ENCODE results near the gene TRIM7.
"Not testable (repeated sequence)": the region's sequence is repeated elsewhere in the genome, so short reads cannot be mapped to it uniquely, and the experiment has no call there.

The TRIM7 gene

DNA sequence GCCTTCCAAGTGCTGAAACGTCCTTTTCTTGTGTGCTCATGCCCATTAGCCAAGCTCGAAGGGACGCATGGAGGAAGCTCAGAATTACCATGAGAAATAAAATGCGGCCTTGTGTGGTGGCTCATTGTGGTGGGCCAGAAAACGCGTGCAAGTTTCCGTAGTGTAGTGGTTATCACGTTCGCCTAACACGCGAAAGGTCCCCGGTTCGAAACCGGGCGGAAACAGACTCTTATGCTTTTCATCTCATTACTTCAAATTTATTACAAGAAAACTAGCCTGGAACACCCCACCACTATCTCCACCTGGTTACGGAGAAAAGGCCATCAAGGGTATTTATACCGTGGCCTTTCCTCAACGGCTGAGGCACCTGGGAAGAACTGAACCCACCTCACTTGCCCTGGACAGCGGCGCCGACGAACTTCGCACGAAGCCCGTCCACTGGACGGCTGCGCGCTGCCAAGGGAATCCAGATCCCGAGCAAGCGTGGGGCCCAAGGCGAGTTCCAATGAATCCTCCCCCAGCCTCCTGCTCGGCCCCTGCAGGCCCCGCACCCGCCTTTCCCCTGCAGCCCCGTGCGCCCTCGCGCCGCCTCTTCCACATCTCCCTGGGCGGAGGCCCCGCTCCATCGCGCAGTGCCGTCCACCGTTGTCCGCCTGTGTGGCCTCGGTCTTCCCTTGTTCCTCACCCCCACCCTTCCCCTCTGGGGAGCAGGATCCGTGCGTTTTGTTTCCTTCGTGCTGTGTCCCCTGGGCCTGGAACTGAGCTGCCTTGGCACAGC lies 35.3 kb downstream of the TRIM7 start:
- H3K36me3 ChIP-seq (ENCODE audit: control insufficient read depth, insufficient read depth, low read length); H3K27me3 ChIP-seq (ENCODE audit: control insufficient read depth, insufficient read depth, low read length); H3K9me3 ChIP-seq (ENCODE audit: control insufficient read depth, insufficient read depth, low read length); H3K27ac ChIP-seq (ENCODE audit: low read length); H3K4me1 ChIP-seq (ENCODE audit: control insufficient read depth, insufficient read depth, low read length); DNase-seq (ENCODE audit: low read depth, low spot score): not testable (repeated sequence)
- peak overlapping the region; percentile 47; the same call in 1 of the 2 replicates for H3K4me3 ChIP-seq (ENCODE audit: low read length)
- WGBS (ENCODE audit: insufficient coverage, insufficient read length), result no CpG with 5 or more reads among the region's 50 CpGs

DNA sequence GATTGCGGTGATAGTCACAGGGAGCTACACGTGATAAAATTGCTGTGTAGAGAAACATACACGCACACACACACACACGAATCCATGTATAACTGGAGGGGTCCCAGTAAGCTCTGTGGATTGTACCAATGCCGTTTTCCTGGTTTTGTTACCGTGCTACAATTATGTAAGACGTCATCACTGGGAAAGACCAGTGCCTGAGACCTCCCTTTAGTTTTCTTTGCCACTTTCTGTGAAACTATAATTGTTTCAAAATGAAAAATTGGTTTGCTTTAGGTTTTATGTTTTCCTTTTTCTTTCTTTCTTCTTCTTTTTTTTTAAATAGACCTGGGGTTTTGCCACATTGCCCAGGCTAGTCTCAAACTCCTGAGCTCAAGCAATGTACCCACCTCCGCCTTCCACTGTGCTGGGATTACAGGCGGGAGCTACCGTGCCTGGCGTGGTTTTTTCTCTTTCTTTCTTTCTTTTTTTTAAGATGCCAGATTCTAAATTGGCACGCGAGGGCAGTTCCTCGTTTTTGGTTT lies 36.3 kb downstream of the TRIM7 start:
- no peak for DNase-seq (ENCODE audit: low read depth, low spot score)
- H3K36me3 ChIP-seq (ENCODE audit: control insufficient read depth, insufficient read depth, low read length), result no peaks in the 10 kb centered on the region
- no peaks in the 10 kb centered on the region for H3K4me1 ChIP-seq (ENCODE audit: control insufficient read depth, insufficient read depth, low read length)
- WGBS (ENCODE audit: insufficient coverage, insufficient read length), result no CpG with 5 or more reads among the region's 14 CpGs
- H3K4me3 ChIP-seq (ENCODE audit: low read length), result peak overlapping the region; percentile 41; the same call in 1 of the 2 replicates
- H3K27ac ChIP-seq (ENCODE audit: low read length), result no peak overlapping the region
- no peaks in the 10 kb centered on the region for H3K9me3 ChIP-seq (ENCODE audit: control insufficient read depth, insufficient read depth, low read length)
- H3K27me3 ChIP-seq (ENCODE audit: control insufficient read depth, insufficient read depth, low read length), result peaks cover 7% of the 10 kb centered on the region

DNA sequence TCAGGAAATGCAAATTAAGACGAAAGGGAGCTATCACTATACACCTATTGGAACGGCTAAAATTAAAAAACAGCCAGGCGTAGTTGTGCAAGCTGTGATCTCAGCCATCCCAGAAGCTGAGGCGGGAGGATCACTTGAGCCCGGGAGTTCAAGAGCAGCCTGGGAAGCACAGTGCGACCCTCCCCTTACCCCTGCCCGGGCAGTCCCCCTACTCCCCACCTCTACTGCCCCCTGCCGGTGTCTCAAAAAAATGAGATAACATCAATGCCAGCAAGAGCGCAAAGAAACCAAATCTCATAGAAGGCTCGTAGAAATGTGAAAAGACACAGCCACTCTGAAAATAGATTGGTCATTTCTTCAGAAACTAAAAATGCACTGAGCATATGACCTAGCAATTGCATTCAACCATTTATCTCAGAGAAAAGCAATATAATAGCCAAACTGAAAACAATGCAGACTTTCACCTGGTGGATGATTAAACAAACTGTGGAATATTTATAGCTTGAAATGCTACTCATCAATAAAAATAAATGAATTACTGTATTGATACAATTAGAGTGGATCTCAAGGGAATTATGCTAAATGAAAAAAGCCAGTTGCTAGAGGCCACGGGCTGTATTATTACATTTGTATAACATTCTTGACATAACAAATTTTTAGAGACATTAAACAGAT lies 37.0 kb downstream of the TRIM7 start:
- no CpG with 5 or more reads among the region's 11 CpGs for WGBS (ENCODE audit: insufficient coverage, insufficient read length)
- H3K36me3 ChIP-seq (ENCODE audit: control insufficient read depth, insufficient read depth, low read length), result no peaks in the 10 kb centered on the region
- no peak for DNase-seq (ENCODE audit: low read depth, low spot score)
- 0 out of 2 replicates have a peak, but pooled peaks cover 1% of the 10 kb centered on the region for H3K4me1 ChIP-seq (ENCODE audit: control insufficient read depth, insufficient read depth, low read length)
- no peaks in the 10 kb centered on the region for H3K9me3 ChIP-seq (ENCODE audit: control insufficient read depth, insufficient read depth, low read length)
- H3K4me3 ChIP-seq (ENCODE audit: low read length), result no peak overlapping the region; the same call in 1 of the 2 replicates
- H3K27ac ChIP-seq (ENCODE audit: low read length), result no peak overlapping the region
- H3K27me3 ChIP-seq (ENCODE audit: control insufficient read depth, insufficient read depth, low read length), result peaks cover 7% of the 10 kb centered on the region

DNA sequence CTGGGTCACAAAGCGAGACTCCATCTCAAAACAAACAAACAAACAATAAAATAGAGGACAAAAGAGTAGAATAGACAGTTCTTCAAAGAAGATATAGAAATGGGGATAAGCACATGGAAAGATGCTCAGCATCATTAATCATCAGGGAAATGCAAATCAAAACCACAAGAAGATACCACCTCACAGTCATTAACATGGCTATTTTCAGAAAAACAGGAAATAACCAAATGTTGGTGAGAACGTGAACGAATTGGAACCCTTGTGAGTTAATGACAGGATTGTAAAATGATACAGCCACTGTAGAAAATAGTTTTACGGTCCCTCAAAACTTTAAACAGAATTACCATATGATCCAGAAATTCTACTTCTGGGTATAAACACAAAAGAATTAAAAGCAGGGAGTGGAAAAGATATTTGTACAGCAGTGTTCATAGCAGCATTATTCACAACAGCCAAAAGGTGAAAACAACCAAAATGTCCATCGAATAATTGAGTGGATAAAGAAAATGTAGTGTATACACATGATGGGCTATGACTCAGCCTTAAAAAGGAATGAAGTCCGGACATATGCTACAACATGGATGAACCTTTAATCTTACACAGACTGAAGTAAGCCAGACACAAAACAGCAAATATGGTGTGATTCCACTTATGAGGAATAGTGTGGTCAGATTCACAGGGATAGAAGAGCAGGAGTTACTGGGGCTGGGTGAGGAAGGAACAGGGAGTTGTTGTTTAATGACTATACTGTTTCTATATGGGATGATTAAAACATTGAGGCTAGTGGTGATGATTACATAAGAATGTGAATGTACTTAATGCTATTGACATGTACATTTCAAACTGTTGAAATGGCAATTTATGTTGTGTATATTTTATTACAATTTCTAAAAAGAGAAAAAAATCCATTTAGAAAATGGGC lies 37.9 kb downstream of the TRIM7 start:
- H3K9me3 ChIP-seq (ENCODE audit: control insufficient read depth, insufficient read depth, low read length), result no peaks in the 10 kb centered on the region
- no peak for DNase-seq (ENCODE audit: low read depth, low spot score)
- no CpG with 5 or more reads among the region's 6 CpGs for WGBS (ENCODE audit: insufficient coverage, insufficient read length)
- H3K4me1 ChIP-seq (ENCODE audit: control insufficient read depth, insufficient read depth, low read length), result 0 out of 2 replicates have a peak, but pooled peaks cover 1% of the 10 kb centered on the region
- no peaks in the 10 kb centered on the region for H3K36me3 ChIP-seq (ENCODE audit: control insufficient read depth, insufficient read depth, low read length)
- no peak overlapping the region for H3K4me3 ChIP-seq (ENCODE audit: low read length)
- peaks cover 7% of the 10 kb centered on the region for H3K27me3 ChIP-seq (ENCODE audit: control insufficient read depth, insufficient read depth, low read length)
- H3K27ac ChIP-seq (ENCODE audit: low read length), result no peak overlapping the region

DNA sequence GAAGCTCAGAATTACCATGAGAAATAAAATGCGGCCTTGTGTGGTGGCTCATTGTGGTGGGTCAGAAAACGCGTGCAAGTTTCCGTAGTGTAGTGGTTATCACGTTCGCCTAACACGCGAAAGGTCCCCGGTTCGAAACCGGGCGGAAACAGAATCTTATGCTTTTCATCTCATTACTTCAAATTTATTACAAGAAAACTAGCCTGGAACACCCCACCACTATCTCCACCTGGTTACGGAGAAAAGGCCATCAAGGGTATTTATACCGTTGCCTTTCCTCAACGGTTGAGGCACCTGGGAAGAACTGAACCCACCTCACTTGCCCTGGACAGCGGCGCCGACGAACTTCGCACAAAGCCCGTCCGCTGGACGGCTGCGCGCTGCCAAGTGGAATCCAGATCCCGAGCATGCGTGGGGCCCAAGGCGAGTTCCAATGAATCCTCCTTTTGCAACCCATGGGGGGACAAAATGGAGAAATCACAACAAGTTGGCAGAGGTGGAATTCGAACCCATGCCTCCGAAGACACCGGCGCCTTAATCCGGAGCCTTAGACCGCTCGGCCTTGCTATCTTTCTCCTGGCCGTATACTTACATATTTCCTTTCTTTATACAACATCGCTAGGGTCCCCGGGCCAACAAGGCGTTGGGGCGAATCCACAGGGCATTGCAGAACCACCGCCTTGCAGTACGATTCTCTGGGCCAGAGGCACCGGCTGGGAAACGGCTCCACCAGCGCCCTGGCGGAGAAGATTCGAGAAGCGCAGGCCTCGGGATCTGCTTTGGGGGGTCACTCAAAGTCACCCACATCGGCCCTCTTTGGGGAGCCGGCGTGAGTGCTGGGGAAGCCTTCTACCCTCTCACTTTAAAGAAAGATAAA lies 40.7 kb downstream of the TRIM7 start:
- H3K27me3 ChIP-seq (ENCODE audit: control insufficient read depth, insufficient read depth, low read length), result no peaks in the 10 kb centered on the region
- H3K4me1 ChIP-seq (ENCODE audit: control insufficient read depth, insufficient read depth, low read length), result peaks cover 5% of the 10 kb centered on the region
- no peaks in the 10 kb centered on the region for H3K36me3 ChIP-seq (ENCODE audit: control insufficient read depth, insufficient read depth, low read length)
- no peak for DNase-seq (ENCODE audit: low read depth, low spot score)
- no peak overlapping the region for H3K27ac ChIP-seq (ENCODE audit: low read length)
- H3K9me3 ChIP-seq (ENCODE audit: control insufficient read depth, insufficient read depth, low read length), result no peaks in the 10 kb centered on the region
- peak overlapping the region; percentile 34; the same call in 1 of the 2 replicates for H3K4me3 ChIP-seq (ENCODE audit: low read length)
- no CpG with 5 or more reads among the region's 52 CpGs for whole genome bisulfite sequencing (ENCODE audit: insufficient coverage, insufficient read length)

DNA sequence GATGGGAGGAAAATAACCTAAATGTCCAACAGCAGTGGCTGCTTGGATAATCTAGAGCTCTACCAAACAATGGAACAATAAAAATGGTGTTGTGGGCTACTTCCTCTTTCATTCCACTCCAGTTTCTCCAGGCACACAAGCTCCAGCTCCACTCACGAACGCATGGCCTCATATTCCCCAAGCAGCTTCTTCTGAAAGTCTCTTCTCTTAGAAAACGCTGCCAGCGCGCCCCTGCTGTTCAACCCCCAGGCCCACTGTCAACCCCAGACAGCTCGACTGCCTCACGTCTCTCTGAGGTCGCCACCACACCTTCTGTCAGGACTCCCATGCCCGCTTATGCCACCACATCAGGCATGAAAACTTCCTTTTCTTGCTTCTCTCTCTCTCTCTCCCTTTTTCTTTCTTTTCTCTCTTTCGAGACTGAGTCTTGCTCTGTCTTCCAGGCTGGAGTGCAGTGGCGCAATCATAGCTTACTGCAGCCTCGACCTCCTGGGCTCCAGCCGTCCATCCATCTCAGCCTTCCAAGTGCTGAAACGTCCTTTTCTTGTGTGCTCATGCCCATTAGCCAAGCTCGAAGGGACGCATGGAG lies 41.4 kb downstream of the TRIM7 start:
- peaks cover 5% of the 10 kb centered on the region for H3K4me1 ChIP-seq (ENCODE audit: control insufficient read depth, insufficient read depth, low read length)
- no CpG with 5 or more reads among the region's 16 CpGs for WGBS (ENCODE audit: insufficient coverage, insufficient read length)
- H3K4me3 ChIP-seq (ENCODE audit: low read length), result peak overlapping the region; percentile 41; the same call in 1 of the 2 replicates
- no peaks in the 10 kb centered on the region for H3K9me3 ChIP-seq (ENCODE audit: control insufficient read depth, insufficient read depth, low read length)
- no peak for DNase-seq (ENCODE audit: low read depth, low spot score)
- no peaks in the 10 kb centered on the region for H3K27me3 ChIP-seq (ENCODE audit: control insufficient read depth, insufficient read depth, low read length)
- H3K27ac ChIP-seq (ENCODE audit: low read length), result no peak overlapping the region
- H3K36me3 ChIP-seq (ENCODE audit: control insufficient read depth, insufficient read depth, low read length), result no peaks in the 10 kb centered on the region

DNA sequence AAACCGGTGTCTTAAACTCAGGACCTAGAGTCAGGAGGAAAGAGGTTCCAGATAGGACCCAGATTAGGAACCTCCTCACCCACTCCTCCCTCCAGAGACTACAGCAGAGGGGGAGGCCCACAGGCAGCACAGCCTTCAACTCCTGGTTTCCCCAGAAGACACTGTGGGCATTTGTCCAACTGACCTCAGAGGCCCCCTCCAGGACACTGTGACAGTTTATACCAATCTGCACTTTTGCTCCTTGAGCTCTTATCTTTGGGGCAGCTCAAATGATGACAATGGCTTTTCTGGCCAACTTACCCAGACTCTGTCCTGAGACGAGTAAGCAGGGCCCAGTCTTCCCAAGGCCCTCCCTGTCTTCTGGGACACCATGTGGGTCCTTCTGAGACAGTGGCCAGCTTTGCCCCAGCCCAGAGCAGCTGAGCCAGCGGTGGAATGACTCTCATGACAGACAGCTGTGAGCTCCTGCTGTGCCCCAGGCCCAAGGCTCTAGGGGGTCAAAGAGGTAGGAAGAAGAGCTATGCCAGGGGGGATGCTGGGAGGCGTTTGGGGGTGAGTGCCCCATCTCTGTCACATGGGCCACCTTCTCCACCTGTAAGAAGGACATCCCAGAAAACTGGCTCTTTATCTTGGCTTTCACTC lies 43.3 kb downstream of the TRIM7 start:
- DNase-seq (ENCODE audit: low read depth, low spot score), result no peak
- no CpG with 5 or more reads among the region's 4 CpGs for WGBS (ENCODE audit: insufficient coverage, insufficient read length)
- no peaks in the 10 kb centered on the region for H3K36me3 ChIP-seq (ENCODE audit: control insufficient read depth, insufficient read depth, low read length)
- H3K27me3 ChIP-seq (ENCODE audit: control insufficient read depth, insufficient read depth, low read length), result no peaks in the 10 kb centered on the region
- H3K27ac ChIP-seq (ENCODE audit: low read length), result no peak overlapping the region
- peaks cover 5% of the 10 kb centered on the region for H3K4me1 ChIP-seq (ENCODE audit: control insufficient read depth, insufficient read depth, low read length)
- H3K9me3 ChIP-seq (ENCODE audit: control insufficient read depth, insufficient read depth, low read length), result no peaks in the 10 kb centered on the region
- H3K4me3 ChIP-seq (ENCODE audit: low read length), result no peak overlapping the region

DNA sequence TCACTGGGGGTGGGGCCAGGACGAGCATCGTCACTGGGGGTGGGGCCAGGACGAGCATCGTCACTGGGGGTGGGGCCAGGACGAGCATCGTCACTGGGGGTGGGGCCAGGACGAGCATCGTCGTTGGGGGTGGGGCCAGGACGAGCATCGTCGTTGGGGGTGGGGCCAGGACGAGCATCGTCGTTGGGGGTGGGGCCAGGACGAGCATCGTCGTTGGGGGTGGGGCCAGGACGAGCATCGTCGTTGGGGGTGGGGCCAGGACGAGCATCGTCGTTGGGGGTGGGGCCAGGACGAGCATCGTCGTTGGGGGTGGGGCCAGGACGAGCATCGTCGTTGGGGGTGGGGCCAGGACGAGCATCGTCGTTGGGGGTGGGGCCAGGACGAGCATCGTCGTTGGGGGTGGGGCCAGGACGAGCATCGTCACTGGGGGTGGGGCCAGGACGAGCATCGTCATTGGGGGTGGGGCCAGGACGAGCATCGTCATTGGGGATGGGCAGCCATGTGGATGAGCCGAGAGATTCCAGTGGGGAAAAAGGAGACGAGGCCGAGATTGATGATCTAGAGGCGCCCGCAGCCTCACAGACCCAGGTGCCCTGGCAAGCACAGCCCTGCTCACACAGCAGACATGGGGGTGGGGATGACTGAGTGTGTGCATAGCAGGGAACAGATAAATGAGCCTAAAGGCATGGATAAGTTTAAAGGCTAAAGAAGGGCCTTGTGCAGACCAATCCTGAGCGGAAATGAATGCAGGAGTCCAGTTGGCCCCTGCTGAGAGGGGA lies 44.1 kb downstream of the TRIM7 start:
- H3K27ac ChIP-seq (ENCODE audit: low read length); H3K27me3 ChIP-seq (ENCODE audit: control insufficient read depth, insufficient read depth, low read length); H3K9me3 ChIP-seq (ENCODE audit: control insufficient read depth, insufficient read depth, low read length); H3K36me3 ChIP-seq (ENCODE audit: control insufficient read depth, insufficient read depth, low read length); DNase-seq (ENCODE audit: low read depth, low spot score); H3K4me3 ChIP-seq (ENCODE audit: low read length); H3K4me1 ChIP-seq (ENCODE audit: control insufficient read depth, insufficient read depth, low read length): not testable (repeated sequence)
- no CpG with 5 or more reads among the region's 48 CpGs for WGBS (ENCODE audit: insufficient coverage, insufficient read length)

Measured in iPS DF 6.9 (cell line).